HG03575 (cell line): ENCODE measurements around the gene PHACTR1.

Source experiments
- ATAC-seq: cut with Tn5 transposase; IDR thresholded peaks from one replicate; pipeline ENCODE4 v1.9.1; 2021; ENCODE audit not compliant: unreplicated experiment, insufficient number of reproducible peaks, low FRiP score; ENCODE audit errors: extremely low read depth

The PHACTR1 gene

GRCh38 chr6:13034316-13034715 is 317.7 kb downstream of the PHACTR1 start:
- no peak for ATAC-seq

DNA sequence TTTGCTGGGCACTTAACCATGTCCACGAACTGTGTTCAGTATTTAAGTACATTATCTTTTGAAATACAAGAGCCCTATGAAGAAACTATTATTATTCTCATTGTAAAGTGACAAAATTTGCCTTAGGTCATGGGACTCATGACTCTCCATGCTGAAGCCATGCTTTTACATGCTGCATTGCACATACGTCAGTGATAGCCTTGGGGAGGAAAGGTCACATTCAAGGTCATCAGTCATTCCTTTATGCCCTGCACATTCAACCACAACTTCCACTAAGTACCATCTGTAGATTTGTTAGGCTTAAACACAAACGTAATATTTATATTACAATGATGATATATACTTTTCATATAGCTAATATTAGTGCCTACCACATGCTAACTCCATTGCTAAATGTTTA is 319.0 kb downstream of the PHACTR1 start:
- no peak for ATAC-seq

DNA sequence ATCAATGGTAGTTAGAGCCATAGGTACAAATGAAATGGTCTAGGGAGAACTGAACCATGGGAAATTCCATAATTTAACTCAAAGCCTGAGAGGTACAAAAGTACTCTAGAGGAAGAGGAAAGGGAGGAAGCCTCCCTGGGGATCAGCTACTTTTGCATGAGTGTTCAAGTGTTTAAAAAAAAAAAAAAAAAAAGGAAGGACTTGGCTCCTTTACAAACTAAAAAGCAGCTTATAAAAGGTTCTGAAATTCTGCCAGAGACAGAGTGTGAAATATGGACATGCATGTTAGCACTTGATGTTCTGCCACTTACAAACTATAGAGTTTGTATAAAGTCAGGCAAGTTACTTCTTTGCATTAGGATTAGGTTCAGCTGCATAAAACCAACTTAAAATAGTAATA is 321.7 kb downstream of the PHACTR1 start:
- no peak for ATAC-seq

GRCh38 chr6:13038741-13039190 is 322.2 kb downstream of the PHACTR1 start:
- ATAC-seq: no peak

GRCh38 chr6:13044390-13044789 is 327.8 kb downstream of the PHACTR1 start:
- ATAC-seq: no peak

- ATAC-seq: no peak
Observed at GRCh38 chr6:13044896-13045295, 328.3 kb downstream of the PHACTR1 start.

GRCh38 chr6:13045676-13046075 is 329.1 kb downstream of the PHACTR1 start:
- ATAC-seq: no peak

- ATAC-seq: no peak
Observed at GRCh38 chr6:13046084-13046483, 329.5 kb downstream of the PHACTR1 start.

GRCh38 chr6:13048113-13048512 is 331.5 kb downstream of the PHACTR1 start:
- ATAC-seq: no peak

- ATAC-seq: no peak
Observed at GRCh38 chr6:13049666-13050254, 333.2 kb downstream of the PHACTR1 start.

GRCh38 chr6:13053006-13053461 is 336.5 kb downstream of the PHACTR1 start:
- no peak for ATAC-seq

DNA sequence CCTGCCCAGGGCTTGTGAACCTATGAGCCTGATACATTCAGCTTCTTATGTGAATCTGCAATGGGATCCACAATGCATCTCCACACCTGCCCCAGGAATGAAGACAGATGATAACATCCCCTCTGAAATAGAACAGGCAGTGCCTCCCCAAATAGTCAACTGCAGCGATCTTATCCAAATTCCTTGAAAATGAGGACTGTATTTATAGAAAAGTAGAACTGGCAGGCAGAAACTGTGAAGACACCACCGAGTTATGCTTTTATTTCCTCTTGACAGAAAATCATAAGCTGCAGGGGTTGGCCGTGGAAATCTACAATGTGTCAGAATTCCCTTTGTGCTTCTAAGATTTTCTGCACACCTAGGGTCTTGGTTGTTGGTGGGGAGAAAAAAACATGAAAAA is 341.5 kb downstream of the PHACTR1 start:
- ATAC-seq: no peak

DNA sequence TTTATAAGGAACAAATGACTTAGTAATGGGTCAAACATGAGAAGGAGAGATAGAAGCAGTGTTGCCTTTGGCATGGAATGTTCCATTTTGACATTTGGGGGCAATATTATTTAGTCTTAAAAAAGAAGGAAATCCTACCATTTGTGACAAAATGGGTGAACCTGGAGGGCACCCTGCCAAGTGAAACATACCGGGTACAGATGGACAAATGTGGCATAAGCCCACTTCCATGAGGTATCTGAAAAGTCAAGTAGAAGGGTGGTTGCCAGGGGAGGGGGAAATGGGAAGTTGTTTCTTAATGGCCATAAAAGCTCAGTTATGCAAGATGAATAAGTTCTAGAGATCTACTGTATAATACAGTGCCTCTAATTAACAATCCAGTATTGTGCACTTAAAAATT is 342.5 kb downstream of the PHACTR1 start:
- ATAC-seq: no peak

GRCh38 chr6:13063300-13063918 is 346.8 kb downstream of the PHACTR1 start:
- no peak for ATAC-seq

DNA sequence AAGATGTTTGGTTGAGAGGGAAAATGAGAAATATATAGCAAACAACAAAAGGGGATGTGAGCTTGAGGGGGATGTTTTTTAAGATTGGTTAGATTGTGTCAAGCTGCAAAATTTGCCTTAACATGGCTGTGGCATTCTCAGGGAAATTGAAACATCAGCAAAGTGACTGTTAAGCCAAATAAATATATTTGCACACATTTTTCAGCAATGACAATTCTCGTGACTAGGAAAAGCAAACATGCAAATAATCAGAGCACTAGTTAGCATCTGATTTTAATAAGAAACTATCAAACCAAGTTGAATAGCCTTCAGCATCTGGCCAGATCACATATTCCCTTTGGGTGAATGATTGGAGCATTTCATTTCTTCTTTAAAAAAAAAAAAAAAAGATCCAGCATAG is 349.0 kb downstream of the PHACTR1 start:
- ATAC-seq: no peak

DNA sequence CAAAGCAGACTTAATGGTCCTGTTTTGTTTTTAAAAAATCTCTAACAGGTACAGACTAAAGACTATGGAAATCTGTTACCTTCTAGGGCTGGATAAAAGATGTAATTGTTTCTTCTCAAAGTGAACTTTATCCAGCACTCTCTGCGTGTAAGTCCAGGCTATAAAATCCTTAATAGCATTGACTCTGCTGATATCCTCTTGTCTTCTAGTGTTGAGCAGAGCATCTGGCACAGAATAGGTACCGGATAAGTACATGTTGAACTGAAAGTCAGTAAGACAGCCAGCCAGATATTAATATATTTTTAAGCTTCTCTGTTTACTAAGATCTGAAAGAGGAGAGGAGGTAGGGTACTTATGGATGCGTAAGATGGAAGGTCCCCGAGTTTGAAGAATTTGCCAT is 349.5 kb downstream of the PHACTR1 start:
- no peak for ATAC-seq

- no peak for ATAC-seq
Observed at GRCh38 chr6:13066820-13067219, 350.3 kb downstream of the PHACTR1 start.

DNA sequence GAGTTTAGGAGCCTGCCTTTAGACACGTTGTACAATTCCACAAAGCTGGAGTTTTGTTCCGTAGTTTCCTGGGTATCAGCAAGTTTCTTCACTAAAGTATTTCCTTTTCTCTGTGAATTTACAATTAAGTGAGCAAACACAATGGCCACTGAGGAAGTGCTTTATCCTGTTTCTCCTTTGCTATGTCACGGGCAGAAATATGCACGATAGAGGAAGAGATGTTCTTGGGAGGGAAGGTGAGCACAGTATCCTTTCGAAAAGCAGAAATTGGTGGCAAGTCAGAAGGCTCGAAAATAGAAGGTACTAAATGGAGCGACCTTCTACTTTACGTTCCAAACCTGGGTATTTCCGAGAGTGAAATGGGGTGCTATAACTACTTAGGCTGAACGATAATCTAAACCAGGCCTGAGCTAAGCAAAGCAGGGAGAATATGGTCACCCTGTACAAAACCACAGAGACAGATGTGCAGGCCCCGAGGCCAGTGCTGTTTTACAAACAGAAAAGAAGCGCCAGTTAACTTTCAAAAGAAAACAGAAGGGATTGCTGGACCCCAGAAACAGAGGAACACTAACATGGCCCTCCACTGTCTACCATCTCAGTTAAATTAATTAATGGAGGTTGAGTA is 352.1 kb downstream of the PHACTR1 start:
- no peak for ATAC-seq

DNA sequence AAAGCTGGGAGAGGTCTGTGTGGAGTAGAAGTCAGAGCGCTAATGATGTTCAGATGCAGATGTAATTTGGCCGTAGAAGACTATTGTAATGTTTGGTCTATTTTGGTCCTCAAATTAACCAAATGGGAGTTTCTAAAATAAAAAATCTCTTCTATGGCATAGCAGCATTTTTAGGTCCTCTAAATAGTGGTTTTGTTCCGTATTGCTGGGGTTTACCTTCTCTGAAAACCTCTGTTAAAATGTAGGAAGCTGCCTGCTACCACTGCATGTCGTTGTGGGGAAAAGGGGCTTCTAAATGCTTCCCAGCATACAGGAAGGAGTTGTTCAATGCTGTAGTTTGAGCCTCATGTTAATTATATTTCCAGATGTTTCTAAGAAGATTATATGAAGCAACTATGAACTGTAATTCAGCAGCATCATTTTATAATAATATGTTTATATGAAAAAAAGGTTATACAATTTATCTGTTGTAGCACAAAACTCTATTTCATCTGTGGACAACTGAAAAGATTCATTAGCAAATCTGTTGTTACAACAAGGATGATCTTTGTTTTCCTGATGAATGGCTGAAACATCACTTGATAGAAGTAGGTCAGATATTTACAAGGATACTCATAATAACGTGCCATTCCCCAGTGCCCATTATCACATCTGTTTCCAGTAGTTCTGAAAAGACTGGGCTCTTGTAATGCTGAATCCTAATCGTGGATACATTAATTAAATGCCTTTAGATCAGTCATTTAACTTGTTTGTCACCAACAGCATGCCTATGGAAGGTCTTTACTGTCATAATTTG is 355.2 kb downstream of the PHACTR1 start:
- no peak for ATAC-seq
